Measurements from ENCODE around the gene CBX5. TPM values are rescaled to one million over a fixed set of nuclear protein-coding genes. Genes with fewer than 3 reads are reported as not detected.
A peak's percentile ranks its signal among the peaks of the same experiment; 100 is the strongest.

The CBX5 gene
- total and polyA plus RNA-seq, 2 donors (not counting 1 experiment from before 2014, with no cell fraction given) = 27.7 to 64.0 TPM

DNA sequence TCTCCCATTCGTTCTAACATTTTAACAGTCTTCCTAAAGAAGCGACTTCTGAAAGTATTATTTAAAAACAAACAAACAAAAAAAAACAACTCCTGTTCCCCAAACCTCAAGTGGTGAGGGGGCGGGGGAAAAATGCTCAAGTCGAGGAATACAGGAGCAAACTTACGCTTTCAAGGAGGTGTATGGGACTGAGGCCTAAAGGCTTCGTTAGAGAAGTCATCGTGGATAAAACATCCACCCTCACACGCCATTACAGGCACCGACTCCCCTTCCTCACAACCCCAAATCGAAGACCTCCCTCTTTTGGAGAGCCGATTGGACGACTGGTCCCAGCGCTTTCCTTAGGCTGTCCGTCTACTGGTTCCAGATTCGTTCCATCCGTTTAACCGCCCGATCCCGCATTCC lies 693 bp downstream of the CBX5 start:
- no peak overlapping the region for H2AFZ ChIP-seq (ENCODE audit: low read length)

DNA sequence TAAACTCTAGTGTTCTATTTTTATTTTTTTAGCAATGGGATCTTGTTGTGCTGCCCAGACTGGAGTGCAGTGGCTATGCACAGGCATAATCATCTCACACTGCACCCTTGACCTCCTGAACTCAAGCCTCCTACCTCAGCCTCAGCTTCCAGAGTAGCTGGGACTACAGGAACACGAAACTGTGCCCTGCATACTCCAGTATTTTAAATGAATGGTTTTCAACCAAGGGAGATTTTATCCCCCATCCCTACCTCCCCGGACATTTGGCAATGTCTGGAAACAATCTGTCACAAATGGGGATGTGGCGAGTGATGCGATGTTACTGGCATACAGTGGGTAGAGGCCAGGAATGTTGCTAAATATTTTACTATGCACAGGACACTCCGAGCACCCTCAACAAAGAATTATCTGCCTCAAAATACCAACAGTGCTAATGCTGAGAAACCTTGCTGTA lies 2.1 kb downstream of the CBX5 start:
- no peak for TF ChIP-seq EZH2 (IDR thresholded peaks at IDR 0.05; ENCODE audit: low read length, missing control alignments)
- TF ChIP-seq, protein P1, sequence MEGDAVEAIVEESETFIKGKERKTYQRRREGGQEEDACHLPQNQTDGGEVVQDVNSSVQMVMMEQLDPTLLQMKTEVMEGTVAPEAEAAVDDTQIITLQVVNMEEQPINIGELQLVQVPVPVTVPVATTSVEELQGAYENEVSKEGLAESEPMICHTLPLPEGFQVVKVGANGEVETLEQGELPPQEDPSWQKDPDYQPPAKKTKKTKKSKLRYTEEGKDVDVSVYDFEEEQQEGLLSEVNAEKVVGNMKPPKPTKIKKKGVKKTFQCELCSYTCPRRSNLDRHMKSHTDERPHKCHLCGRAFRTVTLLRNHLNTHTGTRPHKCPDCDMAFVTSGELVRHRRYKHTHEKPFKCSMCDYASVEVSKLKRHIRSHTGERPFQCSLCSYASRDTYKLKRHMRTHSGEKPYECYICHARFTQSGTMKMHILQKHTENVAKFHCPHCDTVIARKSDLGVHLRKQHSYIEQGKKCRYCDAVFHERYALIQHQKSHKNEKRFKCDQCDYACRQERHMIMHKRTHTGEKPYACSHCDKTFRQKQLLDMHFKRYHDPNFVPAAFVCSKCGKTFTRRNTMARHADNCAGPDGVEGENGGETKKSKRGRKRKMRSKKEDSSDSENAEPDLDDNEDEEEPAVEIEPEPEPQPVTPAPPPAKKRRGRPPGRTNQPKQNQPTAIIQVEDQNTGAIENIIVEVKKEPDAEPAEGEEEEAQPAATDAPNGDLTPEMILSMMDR (conservative IDR thresholded peaks at IDR 0.05 in 1 of 2, IDR thresholded peaks at IDR 0.05 in 1 of 2; ENCODE audit: low read depth in 1 of 2, low read length in 2 of 2) = no peak
- DNase-seq (ENCODE audit: low read depth in 2 of 2) = peak; percentile 17 to 61
- peak overlapping the region; percentile 99 for H3K27ac ChIP-seq (ENCODE audit: insufficient read depth, low read length)
- no peak overlapping the region for H3K9ac ChIP-seq (ENCODE audit: insufficient read depth, low read length)
- peaks cover 85% of the 10 kb centered on the region for H3K79me2 ChIP-seq (ENCODE audit: control insufficient read depth, insufficient read depth, low read length)
- H4K20me1 ChIP-seq (ENCODE audit: control insufficient read depth, extremely low read depth, insufficient read depth, low read length) = no peaks in the 10 kb centered on the region
- H3K4me1 ChIP-seq (ENCODE audit: control insufficient read depth, extremely low read depth, insufficient read depth, low read length) = peaks cover 3% of the 10 kb centered on the region
- no peaks in the 10 kb centered on the region for H3K9me3 ChIP-seq (ENCODE audit: control insufficient read depth, insufficient read depth, low read depth, low read length)
- H2AFZ ChIP-seq (ENCODE audit: low read length) = no peak overlapping the region
- peak overlapping the region; percentile 76 for H3K4me2 ChIP-seq (ENCODE audit: extremely low read depth, insufficient read depth, low read length)
- no peaks in the 10 kb centered on the region for H3K27me3 ChIP-seq (ENCODE audit: control insufficient read depth, insufficient read depth, low read length)
- peaks cover 8% of the 10 kb centered on the region for H3K36me3 ChIP-seq (ENCODE audit: control insufficient read depth, insufficient read depth, low read length)
- H3K4me3 ChIP-seq (replicated peaks in 1 of 4; ENCODE audit: control extremely low read depth in 1 of 4, insufficient read depth in 1 of 4, low read depth in 3 of 4, low read length in 4 of 4) = peak overlapping the region; percentile 69 to 93 (median 80)

More for the DNA sequence above, 693 bp downstream of the CBX5 start:
- DNase-seq (ENCODE audit: low read depth in 2 of 2) = no peak
- Histone ChIP-seq H4K20me1 (ENCODE audit: control insufficient read depth, extremely low read depth, insufficient read depth, low read length) (peaks cover 3% of the 10 kb centered on the region), H3K4me3 (replicated peaks in 1 of 4; ENCODE audit: control extremely low read depth in 1 of 4, insufficient read depth in 1 of 4, low read depth in 3 of 4, low read length in 4 of 4) (peak overlapping the region; percentile 69 to 93 (median 80)), H3K27ac (ENCODE audit: insufficient read depth, low read length) (peak overlapping the region; percentile 99), H3K79me2 (ENCODE audit: control insufficient read depth, insufficient read depth, low read length) (peaks cover 86% of the 10 kb centered on the region), H3K4me2 (ENCODE audit: extremely low read depth, insufficient read depth, low read length) (peak overlapping the region; percentile 76), H3K9ac (ENCODE audit: insufficient read depth, low read length) (peak overlapping the region; percentile 62), H3K9me3 (ENCODE audit: control insufficient read depth, insufficient read depth, low read depth, low read length) (no peaks in the 10 kb centered on the region), H3K36me3 (ENCODE audit: control insufficient read depth, insufficient read depth, low read length) (peaks cover 10% of the 10 kb centered on the region), H3K27me3 (ENCODE audit: control insufficient read depth, insufficient read depth, low read length) (no peaks in the 10 kb centered on the region), H3K4me1 (ENCODE audit: control insufficient read depth, extremely low read depth, insufficient read depth, low read length) (peaks cover 6% of the 10 kb centered on the region)
- TF ChIP-seq, protein P1 (conservative IDR thresholded peaks at IDR 0.05 in 1 of 2, IDR thresholded peaks at IDR 0.05 in 1 of 2; ENCODE audit: low read depth in 1 of 2, low read length in 2 of 2) = no peak
- no peak for TF ChIP-seq EZH2 (IDR thresholded peaks at IDR 0.05; ENCODE audit: low read length, missing control alignments)

DNA sequence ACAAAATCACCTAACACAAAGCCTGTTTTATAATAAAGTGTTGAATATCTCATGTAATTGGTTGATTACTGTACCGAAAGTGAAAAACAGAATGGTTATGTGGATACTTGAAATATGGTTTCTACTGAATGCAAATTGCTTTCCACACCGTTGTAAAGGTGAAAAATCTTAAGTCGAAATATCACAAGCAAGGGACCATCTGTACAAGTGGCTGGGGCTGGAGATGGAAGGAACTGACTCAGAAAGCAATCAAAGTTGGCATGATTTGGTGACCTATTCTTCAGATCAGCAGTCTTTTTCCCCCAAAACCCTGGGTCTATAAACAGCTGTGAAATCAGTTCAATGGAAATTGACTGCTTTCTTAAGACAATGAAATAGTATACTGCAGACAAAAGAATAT lies 3.6 kb downstream of the CBX5 start:
- Histone ChIP-seq H4K20me1 (ENCODE audit: control insufficient read depth, extremely low read depth, insufficient read depth, low read length) (no peaks in the 10 kb centered on the region), H3K4me1 (ENCODE audit: control insufficient read depth, extremely low read depth, insufficient read depth, low read length) (no peaks in the 10 kb centered on the region), H3K4me2 (ENCODE audit: extremely low read depth, insufficient read depth, low read length) (no peak overlapping the region), H3K79me2 (ENCODE audit: control insufficient read depth, insufficient read depth, low read length) (peaks cover 78% of the 10 kb centered on the region), H3K27ac (ENCODE audit: insufficient read depth, low read length) (no peak overlapping the region), H3K27me3 (ENCODE audit: control insufficient read depth, insufficient read depth, low read length) (no peaks in the 10 kb centered on the region), H3K4me3 (replicated peaks in 1 of 4; ENCODE audit: control extremely low read depth in 1 of 4, insufficient read depth in 1 of 4, low read depth in 3 of 4, low read length in 4 of 4) (no peak overlapping the region), H3K9ac (ENCODE audit: insufficient read depth, low read length) (no peak overlapping the region), H3K36me3 (ENCODE audit: control insufficient read depth, insufficient read depth, low read length) (peaks cover 7% of the 10 kb centered on the region), H3K9me3 (ENCODE audit: control insufficient read depth, insufficient read depth, low read depth, low read length) (no peaks in the 10 kb centered on the region), H2AFZ (ENCODE audit: low read length) (no peak overlapping the region)
- DNase-seq (ENCODE audit: low read depth in 2 of 2) = no peak
- no peak for TF ChIP-seq EZH2 (IDR thresholded peaks at IDR 0.05; ENCODE audit: low read length, missing control alignments)
- TF ChIP-seq, protein P1 (conservative IDR thresholded peaks at IDR 0.05 in 1 of 2, IDR thresholded peaks at IDR 0.05 in 1 of 2; ENCODE audit: low read depth in 1 of 2, low read length in 2 of 2) = no peak
